Prostate gland (tissue), 2 donors: ENCODE measurements around the gene LIM2.

Experiments used
- POLR2AphosphoS5 ChIP-seq: sonication (generic); formaldehyde crosslinking; IDR thresholded peaks from one replicate; pipeline ENCODE4 v1.6.1; 2017; ENCODE audit warnings: antibody characterized with exemption
- TF ChIP-seq, protein P1 (sequence below), 4 experiments: fragments of 200-600 bp in 2 of 4; fragments of 450-650 bp in 2 of 4; sonication (generic) in 2 of 4; IDR thresholded peaks; 1 replicate in 3 of 4; 2 replicates in 1 of 4; pipeline ENCODE4 v1.5.1; 2016 to 2019; ENCODE audit warnings: antibody characterized with exemption in 4 of 4, mild to moderate bottlenecking in 2 of 4, moderate library complexity in 2 of 4

DNA sequence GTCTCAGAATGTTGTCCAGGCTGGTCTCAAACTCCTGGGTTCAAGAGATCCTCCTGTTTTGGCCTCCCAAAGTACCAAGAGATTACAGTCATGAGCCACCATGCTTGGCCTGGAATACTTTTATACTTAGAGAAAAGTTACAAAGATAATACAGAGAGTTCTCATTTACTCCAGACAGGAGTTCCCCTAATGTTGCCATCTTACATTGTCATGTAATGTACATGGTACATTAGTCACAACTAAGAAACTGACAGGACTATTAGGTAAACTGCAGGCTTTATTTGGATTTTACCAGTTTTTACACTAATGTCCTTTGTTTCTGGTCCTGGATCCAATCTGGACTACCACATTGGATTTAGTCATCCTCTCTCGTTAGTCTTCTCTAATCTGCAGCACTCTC, 4.9 kb upstream of the LIM2 start:
- TF ChIP-seq, protein P1, sequence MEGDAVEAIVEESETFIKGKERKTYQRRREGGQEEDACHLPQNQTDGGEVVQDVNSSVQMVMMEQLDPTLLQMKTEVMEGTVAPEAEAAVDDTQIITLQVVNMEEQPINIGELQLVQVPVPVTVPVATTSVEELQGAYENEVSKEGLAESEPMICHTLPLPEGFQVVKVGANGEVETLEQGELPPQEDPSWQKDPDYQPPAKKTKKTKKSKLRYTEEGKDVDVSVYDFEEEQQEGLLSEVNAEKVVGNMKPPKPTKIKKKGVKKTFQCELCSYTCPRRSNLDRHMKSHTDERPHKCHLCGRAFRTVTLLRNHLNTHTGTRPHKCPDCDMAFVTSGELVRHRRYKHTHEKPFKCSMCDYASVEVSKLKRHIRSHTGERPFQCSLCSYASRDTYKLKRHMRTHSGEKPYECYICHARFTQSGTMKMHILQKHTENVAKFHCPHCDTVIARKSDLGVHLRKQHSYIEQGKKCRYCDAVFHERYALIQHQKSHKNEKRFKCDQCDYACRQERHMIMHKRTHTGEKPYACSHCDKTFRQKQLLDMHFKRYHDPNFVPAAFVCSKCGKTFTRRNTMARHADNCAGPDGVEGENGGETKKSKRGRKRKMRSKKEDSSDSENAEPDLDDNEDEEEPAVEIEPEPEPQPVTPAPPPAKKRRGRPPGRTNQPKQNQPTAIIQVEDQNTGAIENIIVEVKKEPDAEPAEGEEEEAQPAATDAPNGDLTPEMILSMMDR (IDR thresholded peaks at IDR 0.05), result no peak
- no peak for TF ChIP-seq POLR2AphosphoS5
